ENCODE data around the gene RGL2. TPM values are rescaled to one million over a fixed set of nuclear protein-coding genes. Genes with fewer than 3 reads are reported as not detected.
"Not testable (repeated sequence)": the region's sequence is repeated elsewhere in the genome, so short reads cannot be mapped to it uniquely, and the experiment has no call there.

The RGL2 gene, protein sequence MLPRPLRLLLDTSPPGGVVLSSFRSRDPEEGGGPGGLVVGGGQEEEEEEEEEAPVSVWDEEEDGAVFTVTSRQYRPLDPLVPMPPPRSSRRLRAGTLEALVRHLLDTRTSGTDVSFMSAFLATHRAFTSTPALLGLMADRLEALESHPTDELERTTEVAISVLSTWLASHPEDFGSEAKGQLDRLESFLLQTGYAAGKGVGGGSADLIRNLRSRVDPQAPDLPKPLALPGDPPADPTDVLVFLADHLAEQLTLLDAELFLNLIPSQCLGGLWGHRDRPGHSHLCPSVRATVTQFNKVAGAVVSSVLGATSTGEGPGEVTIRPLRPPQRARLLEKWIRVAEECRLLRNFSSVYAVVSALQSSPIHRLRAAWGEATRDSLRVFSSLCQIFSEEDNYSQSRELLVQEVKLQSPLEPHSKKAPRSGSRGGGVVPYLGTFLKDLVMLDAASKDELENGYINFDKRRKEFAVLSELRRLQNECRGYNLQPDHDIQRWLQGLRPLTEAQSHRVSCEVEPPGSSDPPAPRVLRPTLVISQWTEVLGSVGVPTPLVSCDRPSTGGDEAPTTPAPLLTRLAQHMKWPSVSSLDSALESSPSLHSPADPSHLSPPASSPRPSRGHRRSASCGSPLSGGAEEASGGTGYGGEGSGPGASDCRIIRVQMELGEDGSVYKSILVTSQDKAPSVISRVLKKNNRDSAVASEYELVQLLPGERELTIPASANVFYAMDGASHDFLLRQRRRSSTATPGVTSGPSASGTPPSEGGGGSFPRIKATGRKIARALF
- total RNA-seq: 44.0 TPM
- polyA plus RNA-seq: 77.5 TPM

DNA sequence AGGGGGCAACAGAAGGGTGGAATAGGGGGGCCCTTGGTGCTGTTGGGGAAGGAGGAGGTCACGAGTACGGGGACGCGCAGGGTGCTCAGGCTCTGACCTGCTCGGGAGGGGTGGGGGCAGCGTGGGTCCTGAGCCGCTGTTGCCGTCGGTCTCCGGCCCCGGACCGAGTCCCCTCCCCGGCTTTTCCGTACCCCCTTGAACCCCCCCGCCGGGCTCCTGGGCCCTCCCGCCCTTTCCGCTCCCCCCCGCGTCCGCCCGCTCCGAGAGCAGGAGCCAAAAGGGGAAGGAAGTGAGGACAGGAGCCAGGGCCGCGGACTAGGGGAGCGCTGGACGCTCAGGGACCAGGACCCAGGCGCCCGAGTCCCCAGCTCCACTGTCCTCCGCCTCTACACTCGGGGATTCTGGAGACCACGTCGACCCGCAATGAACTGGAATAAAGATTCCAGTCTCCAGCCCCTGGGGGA is at the start of gene RGL2:
RGL2 (minus strand) TSS at position 170 of the 464 bp plus-strand sequence. CDS start 332 bp downstream, outside the sequence.
- H3K27ac ChIP-seq (ENCODE audit: low read depth): peak within 1 kb of the TSS; percentile 92
- H3K4me1 ChIP-seq (ENCODE audit: insufficient read depth): no peaks in the 10 kb centered on the region
- DNase-seq (ENCODE audit: extremely low spot score): no peak
- peak within 1 kb of the TSS; percentile 83 for H3K4me3 ChIP-seq (ENCODE audit: low read depth, low read length)
- H3K36me3 ChIP-seq (ENCODE audit: insufficient read depth): no peaks in the 10 kb centered on the region
- 1% methylated on average over 34 of the region's 34 CpGs for whole genome bisulfite sequencing

DNA sequence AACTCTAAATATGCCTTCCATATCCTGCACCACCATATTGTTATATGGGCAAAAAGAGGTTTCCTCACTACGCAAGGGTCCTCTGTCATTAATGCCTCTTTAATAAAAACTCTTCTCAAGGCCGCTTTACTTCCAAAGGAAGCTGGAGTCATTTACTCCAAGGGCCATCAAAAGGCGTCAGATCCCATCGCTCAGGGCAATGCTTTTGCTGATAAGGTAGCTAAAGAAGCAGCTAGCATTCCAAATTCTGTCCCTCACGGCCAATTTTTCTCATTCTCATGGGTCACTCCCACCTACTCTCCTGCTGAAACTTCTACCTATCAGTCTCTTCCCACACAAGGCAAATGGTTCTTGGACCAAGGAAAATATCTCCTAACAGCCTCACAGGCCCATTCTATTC is 49.1 kb upstream of the RGL2 start:
- H3K4me1 ChIP-seq (ENCODE audit: insufficient read depth): no peaks in the 10 kb centered on the region
- 88% methylated on average over 5 of the region's 5 CpGs for WGBS
- DNase-seq (ENCODE audit: extremely low spot score): no peak
- H3K27ac ChIP-seq (ENCODE audit: low read depth): no peak overlapping the region
- H3K36me3 ChIP-seq (ENCODE audit: insufficient read depth): no peaks in the 10 kb centered on the region
- H3K4me3 ChIP-seq (ENCODE audit: low read depth, low read length): no peak overlapping the region

DNA sequence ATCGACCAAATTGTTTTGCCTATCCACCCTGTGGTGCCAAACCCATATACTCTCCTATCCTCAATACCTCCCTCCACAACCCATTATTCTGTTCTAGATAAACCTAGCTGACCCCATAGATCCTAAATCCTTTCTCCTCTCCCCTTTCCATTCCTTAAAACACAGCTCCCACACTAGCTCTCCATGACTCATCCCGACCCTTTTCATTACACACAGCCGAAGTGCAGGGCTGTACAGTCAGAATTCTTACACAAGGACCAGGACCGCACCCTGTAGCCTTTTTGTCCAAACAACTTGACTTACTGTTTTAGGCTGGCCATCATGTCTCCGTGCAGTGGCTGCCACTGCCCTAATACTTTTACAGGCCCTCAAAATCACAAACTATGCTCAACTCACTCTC is 48.2 kb upstream of the RGL2 start:
- not testable (repeated sequence) for H3K27ac ChIP-seq (ENCODE audit: low read depth); H3K4me3 ChIP-seq (ENCODE audit: low read depth, low read length); DNase-seq (ENCODE audit: extremely low spot score); H3K36me3 ChIP-seq (ENCODE audit: insufficient read depth); H3K4me1 ChIP-seq (ENCODE audit: insufficient read depth)
- WGBS: 72% methylated on average over 5 of the region's 5 CpGs

DNA sequence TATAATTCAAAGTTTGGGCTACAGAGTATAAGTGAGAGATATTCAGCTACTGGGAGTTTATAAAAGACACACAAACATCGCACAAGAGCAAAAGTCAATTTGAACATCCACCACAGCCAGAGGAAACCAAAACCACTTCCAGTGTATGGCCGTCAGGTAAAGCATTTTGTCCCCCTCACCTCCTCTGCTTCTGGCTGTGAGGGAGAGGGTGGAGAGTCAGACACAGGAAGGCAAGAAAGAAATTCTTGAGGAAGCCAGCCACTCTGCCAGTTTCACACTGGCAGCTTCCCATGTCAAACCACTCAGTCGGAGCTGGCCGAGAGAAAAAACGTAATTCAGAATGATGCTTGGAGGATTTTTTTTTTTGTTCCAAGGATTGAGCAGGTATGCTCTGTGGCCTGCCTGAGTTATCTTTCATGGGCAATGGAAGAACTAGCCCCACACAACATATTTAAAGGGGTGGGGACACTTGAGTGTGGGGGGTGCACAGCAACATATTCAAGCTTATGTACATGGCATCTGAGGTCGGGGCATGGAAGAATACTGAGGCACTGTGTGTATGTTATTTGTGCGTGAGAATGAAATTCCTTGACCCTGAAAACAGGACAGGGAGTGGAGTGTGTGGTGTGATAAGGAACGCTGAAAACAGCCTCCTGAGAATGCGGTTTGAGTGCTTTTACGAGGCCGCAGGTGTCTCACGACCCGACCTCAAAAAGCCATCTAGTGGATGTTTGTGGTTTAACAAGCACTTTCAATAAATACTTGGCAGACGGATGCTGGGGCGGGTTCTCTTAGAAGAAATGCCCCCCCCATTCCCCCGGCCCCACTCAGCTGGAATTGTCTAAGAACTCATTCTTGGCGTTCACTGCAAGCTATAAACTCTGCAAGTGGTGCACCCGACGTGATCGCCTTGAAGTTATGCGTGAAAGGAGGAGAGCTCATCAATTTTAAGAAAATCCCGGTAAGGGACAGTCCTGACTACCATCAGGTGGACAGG is 46.3 kb upstream of the RGL2 start:
- WGBS: 18% methylated on average over 22 of the region's 22 CpGs
- Histone ChIP-seq H3K4me1 (ENCODE audit: insufficient read depth) (no peaks in the 10 kb centered on the region), H3K4me3 (ENCODE audit: low read depth, low read length) (no peak overlapping the region), H3K27ac (ENCODE audit: low read depth) (no peak overlapping the region), H3K36me3 (ENCODE audit: insufficient read depth) (no peaks in the 10 kb centered on the region)
- peak; percentile 65 for DNase-seq (ENCODE audit: extremely low spot score)

DNA sequence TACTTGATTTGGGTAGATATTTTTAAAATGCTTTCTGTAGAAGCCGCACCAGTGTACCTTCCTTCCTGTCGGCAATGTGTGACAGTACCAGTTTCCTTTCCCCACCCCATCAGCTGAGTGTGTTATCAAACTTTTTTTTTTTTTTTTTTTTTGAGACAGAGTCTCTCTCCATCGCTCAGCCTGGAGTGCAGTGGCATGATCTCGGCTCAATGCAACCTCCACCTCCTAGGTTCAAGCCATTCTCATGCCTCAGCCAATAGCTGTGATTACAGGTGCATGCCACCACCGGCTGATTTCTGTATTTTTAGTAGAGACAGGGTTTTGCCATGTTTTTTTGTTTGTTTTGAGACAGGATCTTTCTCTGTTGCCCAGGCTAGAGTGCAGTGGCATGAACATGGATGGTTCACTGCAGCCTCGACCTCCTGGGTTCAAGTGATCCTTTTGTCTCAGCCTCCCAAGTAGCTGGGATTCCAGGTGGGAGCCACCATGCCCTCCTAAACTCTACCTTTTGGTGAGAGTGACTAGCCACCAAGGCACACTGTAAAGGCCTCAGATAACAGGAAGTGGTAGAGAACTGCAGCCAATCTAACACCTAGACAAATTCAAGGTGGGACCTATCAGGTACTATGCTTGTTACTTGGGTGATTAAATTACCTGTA is 45.3 kb upstream of the RGL2 start:
- no peak for DNase-seq (ENCODE audit: extremely low spot score)
- no peak overlapping the region for H3K4me3 ChIP-seq (ENCODE audit: low read depth, low read length)
- 72% methylated on average over 6 of the region's 6 CpGs for WGBS

DNA sequence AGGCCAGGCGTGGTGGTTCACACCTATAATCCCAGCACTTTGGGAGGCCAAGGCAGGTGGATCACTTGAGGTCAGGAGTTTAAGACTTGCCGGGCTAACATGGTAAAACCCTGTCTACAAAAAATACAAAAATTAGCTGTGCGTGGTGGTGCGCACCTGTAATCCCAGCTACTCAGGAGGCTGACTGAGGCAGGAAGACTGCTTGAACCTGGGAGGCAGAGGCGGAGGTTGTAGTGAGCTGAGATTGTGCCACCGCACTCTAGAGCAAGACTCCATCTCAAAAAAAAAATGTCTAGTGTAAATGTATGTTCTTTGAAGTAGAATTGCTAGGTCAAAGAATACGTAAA is 44.8 kb upstream of the RGL2 start:
- not testable (repeated sequence) for H3K36me3 ChIP-seq (ENCODE audit: insufficient read depth); H3K4me1 ChIP-seq (ENCODE audit: insufficient read depth); DNase-seq (ENCODE audit: extremely low spot score); H3K4me3 ChIP-seq (ENCODE audit: low read depth, low read length); H3K27ac ChIP-seq (ENCODE audit: low read depth)
- WGBS: 90% methylated on average over 7 of the region's 7 CpGs

More for the DNA sequence above, 45.3 kb upstream of the RGL2 start:
- Histone ChIP-seq H3K36me3 (ENCODE audit: insufficient read depth) (no peaks in the 10 kb centered on the region), H3K27ac (ENCODE audit: low read depth) (no peak overlapping the region), H3K4me1 (ENCODE audit: insufficient read depth) (no peaks in the 10 kb centered on the region)

DNA sequence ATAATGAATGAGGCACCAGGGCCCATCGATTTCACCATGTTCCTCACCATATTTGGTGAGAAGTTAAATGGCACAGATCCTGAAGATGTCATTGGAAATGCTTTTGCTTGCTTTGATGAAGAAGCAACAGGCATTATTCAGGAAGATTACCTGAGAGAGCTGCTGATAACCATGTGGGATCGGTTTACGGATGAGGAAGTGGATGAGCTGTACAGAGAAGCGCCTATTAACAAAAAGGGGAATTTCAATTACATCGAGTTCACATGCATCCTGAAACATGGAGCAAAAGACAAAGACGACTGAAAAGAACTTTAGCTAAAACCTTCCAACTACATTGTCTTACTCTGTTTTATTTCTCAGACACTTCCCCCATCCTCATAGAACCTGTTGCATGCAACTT is 40.5 kb upstream of the RGL2 start:
- Histone ChIP-seq H3K4me3 (ENCODE audit: low read depth, low read length) (no peak overlapping the region), H3K36me3 (ENCODE audit: insufficient read depth) (no peaks in the 10 kb centered on the region), H3K27ac (ENCODE audit: low read depth) (no peak overlapping the region), H3K4me1 (ENCODE audit: insufficient read depth) (no peaks in the 10 kb centered on the region)
- 79% methylated on average over 6 of the region's 6 CpGs for WGBS
- DNase-seq (ENCODE audit: extremely low spot score): no peak

DNA sequence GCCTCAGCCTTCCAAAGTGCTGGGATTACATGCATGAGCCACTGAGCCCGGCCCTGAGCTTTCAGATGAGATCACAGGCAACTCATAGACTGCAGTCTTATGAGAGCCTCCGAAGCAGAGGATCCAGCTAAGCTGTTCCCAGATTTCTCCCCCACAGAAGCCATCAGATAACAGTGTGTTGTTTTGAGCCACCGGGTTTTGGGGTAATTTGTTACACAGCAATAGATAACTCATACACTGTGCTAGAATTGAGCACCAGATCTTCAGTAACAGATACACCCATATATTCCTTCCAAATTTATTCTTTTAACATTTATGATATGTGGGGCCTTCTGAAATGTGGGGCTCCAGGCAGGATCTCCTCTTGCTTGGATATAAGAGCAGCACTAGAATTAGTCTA is 37.8 kb upstream of the RGL2 start:
- Histone ChIP-seq H3K36me3 (ENCODE audit: insufficient read depth) (no peaks in the 10 kb centered on the region), H3K4me1 (ENCODE audit: insufficient read depth) (no peaks in the 10 kb centered on the region), H3K4me3 (ENCODE audit: low read depth, low read length) (no peak overlapping the region), H3K27ac (ENCODE audit: low read depth) (no peak overlapping the region)
- no peak for DNase-seq (ENCODE audit: extremely low spot score)
- WGBS: 88% methylated on average over 3 of the region's 3 CpGs

DNA sequence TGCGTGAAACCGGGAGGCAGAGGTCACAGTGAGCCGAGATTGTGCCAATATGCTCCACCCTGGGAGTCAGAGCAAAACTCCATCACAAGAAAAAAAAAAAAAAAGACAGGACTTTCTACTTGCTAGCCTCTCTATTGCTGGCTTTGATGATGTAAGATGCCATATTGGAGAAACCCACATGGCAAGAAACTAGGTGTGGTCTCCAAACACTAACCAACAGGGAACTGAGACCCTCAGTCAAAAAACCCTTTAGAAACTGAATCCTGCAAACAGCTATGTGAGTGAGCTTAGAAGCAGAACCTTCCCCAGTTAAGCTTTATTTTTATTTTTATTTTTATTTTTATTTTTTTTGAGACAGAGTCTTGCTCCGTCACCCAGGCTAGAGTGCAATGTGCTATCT is 37.2 kb upstream of the RGL2 start:
- no peak for DNase-seq (ENCODE audit: extremely low spot score)
- 75% methylated on average over 4 of the region's 4 CpGs for WGBS
- Histone ChIP-seq H3K4me1 (ENCODE audit: insufficient read depth) (no peaks in the 10 kb centered on the region), H3K4me3 (ENCODE audit: low read depth, low read length) (no peak overlapping the region), H3K27ac (ENCODE audit: low read depth) (no peak overlapping the region), H3K36me3 (ENCODE audit: insufficient read depth) (no peaks in the 10 kb centered on the region)

DNA sequence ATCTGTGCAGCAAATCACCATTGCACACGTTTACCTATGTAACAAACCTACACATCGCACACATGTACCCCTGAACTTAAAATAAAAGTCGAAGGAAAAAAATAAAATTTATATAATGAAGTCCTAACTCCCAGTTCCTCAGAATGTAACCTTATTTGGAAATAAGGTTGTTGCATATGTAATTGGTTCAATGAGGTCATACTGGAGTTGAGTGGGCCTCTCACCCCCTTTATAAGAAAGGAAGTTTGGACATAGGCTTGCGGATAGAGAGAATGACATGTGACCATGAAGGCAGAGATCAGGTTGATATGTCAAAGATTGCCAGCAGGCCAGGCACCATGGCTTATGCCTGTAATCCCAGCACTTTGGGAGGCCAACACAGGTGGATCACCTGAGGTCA is 34.9 kb upstream of the RGL2 start:
- Histone ChIP-seq H3K4me3 (ENCODE audit: low read depth, low read length) (no peak overlapping the region), H3K27ac (ENCODE audit: low read depth) (no peak overlapping the region), H3K36me3 (ENCODE audit: insufficient read depth) (no peaks in the 10 kb centered on the region), H3K4me1 (ENCODE audit: insufficient read depth) (no peaks in the 10 kb centered on the region)
- WGBS: 87% methylated on average over 4 of the region's 4 CpGs
- no peak for DNase-seq (ENCODE audit: extremely low spot score)

DNA sequence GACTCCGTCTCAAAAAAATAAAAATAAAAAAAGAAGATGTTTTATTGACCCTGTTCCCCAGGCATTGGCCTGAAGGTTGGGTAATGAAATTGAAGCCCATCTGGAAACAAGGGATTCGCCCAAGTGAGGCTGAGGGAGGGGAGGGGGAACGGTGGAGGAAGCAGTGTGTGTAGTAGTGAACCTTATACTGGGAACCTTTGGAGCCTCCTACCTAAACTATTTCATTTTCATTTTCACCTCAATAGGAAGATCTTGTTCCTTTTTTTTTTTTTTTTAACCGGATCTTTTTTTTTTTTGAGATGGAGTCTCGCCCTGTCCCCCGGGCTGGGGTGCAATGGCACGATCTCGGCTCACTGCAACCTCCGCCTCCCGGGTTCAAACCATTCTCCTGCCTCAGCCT is 32.0 kb upstream of the RGL2 start:
- Histone ChIP-seq H3K4me3 (ENCODE audit: low read depth, low read length) (no peak overlapping the region), H3K27ac (ENCODE audit: low read depth) (no peak overlapping the region), H3K4me1 (ENCODE audit: insufficient read depth) (no peaks in the 10 kb centered on the region), H3K36me3 (ENCODE audit: insufficient read depth) (no peaks in the 10 kb centered on the region)
- WGBS: 88% methylated on average over 10 of the region's 10 CpGs
- no peak for DNase-seq (ENCODE audit: extremely low spot score)

DNA sequence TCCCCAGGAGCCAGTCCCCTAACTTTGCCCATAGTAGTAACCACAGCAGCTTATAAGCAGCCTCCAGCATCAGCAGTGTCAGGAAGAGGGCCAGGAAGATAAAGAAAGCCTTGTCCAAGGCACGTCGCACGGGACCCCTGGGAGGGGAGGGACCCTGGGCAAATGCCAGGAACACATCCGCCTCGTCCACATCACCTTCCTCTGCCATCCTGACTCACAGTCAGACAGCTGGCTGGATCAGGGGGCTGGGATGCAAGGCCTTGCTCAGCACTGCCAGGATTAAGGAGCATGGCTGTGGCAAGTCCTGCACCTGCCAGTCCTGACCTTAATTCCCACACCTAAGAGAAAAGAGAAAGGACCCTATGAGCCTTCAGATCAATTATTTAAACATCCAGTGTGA is 30.3 kb upstream of the RGL2 start:
- no peak overlapping the region for H3K4me3 ChIP-seq (ENCODE audit: low read depth, low read length)
- 26% methylated on average over 5 of the region's 5 CpGs for WGBS
- DNase-seq (ENCODE audit: extremely low spot score): no peak
- no peak overlapping the region for H3K27ac ChIP-seq (ENCODE audit: low read depth)
- H3K4me1 ChIP-seq (ENCODE audit: insufficient read depth): no peaks in the 10 kb centered on the region
- no peaks in the 10 kb centered on the region for H3K36me3 ChIP-seq (ENCODE audit: insufficient read depth)

DNA sequence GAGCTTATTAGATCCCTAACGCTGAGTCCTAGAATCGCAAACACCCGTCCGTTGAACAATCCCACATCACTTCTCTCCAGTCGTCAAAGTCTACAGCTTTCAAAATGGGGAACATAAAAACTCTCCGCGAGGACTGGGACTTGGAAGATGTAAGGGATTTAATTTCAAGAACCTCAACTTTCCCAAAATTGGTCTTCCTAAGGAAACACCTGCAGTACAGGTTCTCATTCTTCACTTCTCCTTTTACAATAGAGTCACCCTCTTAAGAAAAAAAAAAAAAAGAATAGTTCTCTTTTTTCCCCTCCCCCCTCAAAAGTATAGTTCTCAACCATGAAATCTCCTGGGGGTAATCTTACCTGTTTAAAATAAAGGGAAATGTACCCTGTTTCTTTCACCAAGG is 25.4 kb upstream of the RGL2 start:
- Histone ChIP-seq H3K27ac (ENCODE audit: low read depth) (no peak overlapping the region), H3K4me1 (ENCODE audit: insufficient read depth) (peaks cover 2% of the 10 kb centered on the region), H3K4me3 (ENCODE audit: low read depth, low read length) (no peak overlapping the region)

More for the DNA sequence above, 25.4 kb upstream of the RGL2 start:
- no peaks in the 10 kb centered on the region for H3K36me3 ChIP-seq (ENCODE audit: insufficient read depth)
- 17% methylated on average over 7 of the region's 7 CpGs for WGBS
- DNase-seq (ENCODE audit: extremely low spot score): no peak

All from urinary bladder (tissue), 4 donors.